Fibroblast of villous mesenchyme (primary cell): ENCODE results near the gene HERPUD2. TPM values are rescaled to one million over a fixed set of nuclear protein-coding genes. Genes with fewer than 3 reads are reported as not detected.
A peak's percentile ranks its signal among the peaks of the same experiment; 100 is the strongest.
"Not testable (repeated sequence)": the region's sequence is repeated elsewhere in the genome, so short reads cannot be mapped to it uniquely, and the experiment has no call there.

Source experiments
- DNase-seq: peaks from one replicate; pipeline ENCODE4 v3.0.0-alpha.2; 2010; ENCODE audit warnings: low read depth
- H3K4me3 ChIP-seq: 2 replicates; pipeline ENCODE4 v1.5.1; 2011; ENCODE audit warnings: low read depth, mild to moderate bottlenecking, low read length
- CTCF ChIP-seq: IDR thresholded peaks from 2 replicates; pipeline ENCODE4 v1.5.1; 2012; ENCODE audit warnings: low read depth, mild to moderate bottlenecking, low read length; ENCODE audit not compliant: insufficient read depth
- total RNA-seq: library from RNA; depleted of rRNA; stranded (reverse); fragments of >200 nt; gene quantifications from 2 replicates; pipeline ENCODE4 v1.2.3, GENCODE V29; 2012

Gene HERPUD2
- total RNA-seq, 1 donor, result 30.7 TPM

- DNase-seq, result no peak
- no peak overlapping the region for H3K4me3 ChIP-seq
- peak; percentile 36 for TF ChIP-seq CTCF
Observed at GRCh38 chr7:35593899-35594298, 101.0 kb downstream of the HERPUD2 start.

- H3K4me3 ChIP-seq, result no peak overlapping the region
- no peak for TF ChIP-seq CTCF
- no peak for DNase-seq
Observed at GRCh38 chr7:35588647-35589046, 106.3 kb downstream of the HERPUD2 start.

GRCh38 chr7:35584990-35585389 lies 109.9 kb downstream of the HERPUD2 start:
- DNase-seq, result no peak
- TF ChIP-seq CTCF, result no peak
- H3K4me3 ChIP-seq, result no peak overlapping the region

GRCh38 chr7:35584533-35584932 lies 110.4 kb downstream of the HERPUD2 start:
- H3K4me3 ChIP-seq, DNase-seq: not testable (repeated sequence)

Other genes starting within 250 kb of the HERPUD2 start
- gene SEPTIN7, start 105.9 kb upstream of the HERPUD2 start, total RNA-seq, result 168 and 244 TPM in 2 replicates